K562 (cell line): ENCODE data around the gene SPATA3. TPM values are rescaled to one million over a fixed set of nuclear protein-coding genes. Genes with fewer than 3 reads are reported as not detected.
A peak's percentile ranks its signal among the peaks of the same experiment; 100 is the strongest.

ENCODE experiments used
- AFF1 ChIP-seq, 2 experiments: fragments of 450-650 bp; IDR thresholded peaks; 2 replicates each; pipeline ENCODE4 v1.6.1; 2018; ENCODE audit warnings: mild to moderate bottlenecking in 2 of 2, low read depth in 1 of 2; ENCODE audit not compliant: partially characterized antibody in 2 of 2
- ARID1B ChIP-seq: fragments of 450-650 bp; IDR thresholded peaks from 2 replicates; pipeline ENCODE4 v1.6.1; 2016; ENCODE audit warnings: antibody characterized with exemption, mild to moderate bottlenecking, inconsistent platforms
- BHLHE40 ChIP-seq: IDR thresholded peaks from 2 replicates; pipeline ENCODE4 v1.6.1; 2011; ENCODE audit warnings: low read length, improper control_type of control experiment
- CBFA2T3 ChIP-seq: fragments of 450-650 bp; IDR thresholded peaks from 2 replicates; pipeline ENCODE4 v1.6.1; 2017
- CCNT2 ChIP-seq: IDR thresholded peaks from 2 replicates; pipeline ENCODE4 v1.6.1; 2011; ENCODE audit warnings: borderline replicate concordance, low read depth, mild to moderate bottlenecking, moderate library complexity, mixed read lengths, low read length; ENCODE audit not compliant: insufficient read length; ENCODE audit errors: extremely low read depth
- ESRRB ChIP-seq: fragments of 250-450 bp; sonication (Bioruptor Pico); IDR thresholded peaks from 2 replicates; pipeline ENCODE4 v1.5.0; 2020; ENCODE audit warnings: mild to moderate bottlenecking, moderate library complexity, borderline replicate concordance
- FOXP1 ChIP-seq: sonication (generic); formaldehyde crosslinking; IDR thresholded peaks from 2 replicates; pipeline ENCODE4 v1.8.0; 2022; ENCODE audit warnings: mild to moderate bottlenecking, missing genetic modification reagents
- HEY1 ChIP-seq: fragments of 250-450 bp; sonication (Bioruptor Pico); IDR thresholded peaks from 2 replicates; pipeline ENCODE4 v1.5.0; 2020; ENCODE audit warnings: mild to moderate bottlenecking, moderate library complexity, borderline replicate concordance
- KLF16 ChIP-seq: IDR thresholded peaks from 2 replicates; pipeline ENCODE4 v1.6.1; 2016; ENCODE audit warnings: antibody characterized with exemption
- MAX ChIP-seq: sonication (generic); formaldehyde crosslinking; IDR thresholded peaks from 2 replicates; pipeline ENCODE4 v1.9.0; 2022; ENCODE audit warnings: mild to moderate bottlenecking, missing genetic modification reagents
- MCM5 ChIP-seq: fragments of 450-650 bp; IDR thresholded peaks from 2 replicates; pipeline ENCODE4 v1.6.1; 2016; ENCODE audit warnings: low read depth
- NCOA1 ChIP-seq: fragments of 450-650 bp; IDR thresholded peaks from 2 replicates; pipeline ENCODE4 v1.6.1; 2016; ENCODE audit warnings: low read depth
- RBM22 ChIP-seq: fragments of 200-400 bp; formaldehyde crosslinking; IDR thresholded peaks from 2 replicates; pipeline ENCODE4 v1.6.1; 2018; ENCODE audit warnings: low read length, low read depth; ENCODE audit not compliant: poor library complexity, severe bottlenecking
- RCOR1 ChIP-seq, 2 experiments: IDR thresholded peaks; 2 replicates each; pipeline ENCODE4 v1.6.1; 2012; ENCODE audit warnings: low read depth in 2 of 2, low read length in 2 of 2, borderline replicate concordance in 1 of 2, improper control_type of control experiment in 1 of 2
- RFX1 ChIP-seq: fragments of 450-650 bp; IDR thresholded peaks from 2 replicates; pipeline ENCODE4 v1.6.1; 2016; ENCODE audit warnings: mild to moderate bottlenecking, moderate library complexity
- RHOXF2B ChIP-seq: fragments of 250-450 bp; sonication (Bioruptor Pico); conservative IDR thresholded peaks from 2 replicates; pipeline ENCODE4 v1.5.1; 2021
- ZNF174 ChIP-seq: fragments of 250-450 bp; sonication (Bioruptor Pico); IDR thresholded peaks from 2 replicates; pipeline ENCODE4 v1.4.0; 2020; ENCODE audit warnings: mild to moderate bottlenecking
- ZNF217 ChIP-seq: sonication (generic); formaldehyde crosslinking; IDR thresholded peaks from 2 replicates; pipeline ENCODE4 v1.8.0; 2022; ENCODE audit warnings: mild to moderate bottlenecking, missing genetic modification reagents
- ZNF512 ChIP-seq: IDR thresholded peaks from 2 replicates; pipeline ENCODE4 v1.6.1; 2016; ENCODE audit warnings: missing genetic modification characterization, missing compliant biosample characterization
- ZNF79 ChIP-seq: fragments of 250-450 bp; sonication (Bioruptor Pico); IDR thresholded peaks from 2 replicates; pipeline ENCODE4 v1.4.0; 2020; ENCODE audit warnings: low read depth, mild to moderate bottlenecking, moderate library complexity
- polyA plus RNA-seq, 8 experiments: library from polyadenylated mRNA; depleted of rRNA in 4 of 8; stranded (reverse) in 5 of 8; unstranded in 3 of 8; fragments of >200 nt; fragmentation: Nextera tagmentation in 2 of 8; fragmentation: Illumina TruSeq in 1 of 8; extraction: Ambion mirVana in 2 of 8; extraction: Trizol in 1 of 8; gene quantifications; 2 replicates each; pipeline versions ENCODE4 v1.2.1 to v1.2.3, GENCODE V29; 2011 to 2014; ENCODE audit warnings: inconsistent platforms in 1 of 8, missing spikeins in 1 of 8
- total RNA-seq, 7 experiments: library from RNA; depleted of rRNA in 6 of 7; stranded (reverse); fragments of >200 nt in 6 of 7; fragmentation: Illumina TruSeq in 2 of 7; extraction: Trizol in 2 of 7; gene quantifications; 2 replicates each; pipeline versions ENCODE4 v1.2.1 to v1.2.3, GENCODE V29; 2011 to 2021; ENCODE audit warnings: low replicate concordance in 1 of 7
- TF ChIP-seq, protein P1 (sequence below): sonication (generic); formaldehyde crosslinking; IDR thresholded peaks from 2 replicates; pipeline ENCODE4 v1.8.1; 2023; ENCODE audit warnings: mild to moderate bottlenecking, missing genetic modification reagents, moderate library complexity

The SPATA3 gene
- total and polyA plus RNA-seq, 9 of the 15 experiments (the other 6 are each of a cell fraction or from before 2014, with no cell fraction given): not detected

- TF ChIP-seq, protein P1, sequence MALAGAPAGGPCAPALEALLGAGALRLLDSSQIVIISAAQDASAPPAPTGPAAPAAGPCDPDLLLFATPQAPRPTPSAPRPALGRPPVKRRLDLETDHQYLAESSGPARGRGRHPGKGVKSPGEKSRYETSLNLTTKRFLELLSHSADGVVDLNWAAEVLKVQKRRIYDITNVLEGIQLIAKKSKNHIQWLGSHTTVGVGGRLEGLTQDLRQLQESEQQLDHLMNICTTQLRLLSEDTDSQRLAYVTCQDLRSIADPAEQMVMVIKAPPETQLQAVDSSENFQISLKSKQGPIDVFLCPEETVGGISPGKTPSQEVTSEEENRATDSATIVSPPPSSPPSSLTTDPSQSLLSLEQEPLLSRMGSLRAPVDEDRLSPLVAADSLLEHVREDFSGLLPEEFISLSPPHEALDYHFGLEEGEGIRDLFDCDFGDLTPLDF (CRISPR knock-in tag): no peak
- TF ChIP-seq ZNF512: no peak
- TF ChIP-seq NCOA1: no peak
- TF ChIP-seq MAX: no peak
- no peak for TF ChIP-seq ZNF174
- TF ChIP-seq CCNT2: peak; percentile 46
- TF ChIP-seq RCOR1 (IDR thresholded peaks at IDR 0.05; ENCODE audit: borderline replicate concordance in 1 of 2, low read depth in 2 of 2, low read length in 2 of 2): peak in 1 of 2 experiments; percentile 62; a peak in 2 of 4 replicates
- TF ChIP-seq ZNF79 (CRISPR knock-in tag): no peak
- no peak for TF ChIP-seq ESRRB (CRISPR knock-in tag)
- TF ChIP-seq FOXP1 (CRISPR knock-in tag): 0 out of 2 replicates have a peak, but pooled peaks have one; percentile 26
- no peak for TF ChIP-seq ZNF217 (CRISPR knock-in tag)
- 0 out of 2 replicates have a peak, but pooled peaks have one; percentile 12 for TF ChIP-seq BHLHE40
- no peak for TF ChIP-seq KLF16
- no peak for TF ChIP-seq MCM5
- no peak for TF ChIP-seq HEY1
- TF ChIP-seq CBFA2T3: no peak
- no peak; the same call in 1 of the 2 replicates for TF ChIP-seq ARID1B
- no peak for TF ChIP-seq RBM22
- TF ChIP-seq AFF1 (IDR thresholded peaks at IDR 0.05; ENCODE audit: low read depth in 1 of 2, partially characterized antibody in 2 of 2): no peak
- TF ChIP-seq RFX1: no peak
- TF ChIP-seq RHOXF2B (CRISPR knock-in tag): no peak
Measured at GRCh38 chr2:231056453-231057416, 60.8 kb downstream of the SPATA3 start, which contains the start of gene PSMD1 (continued).
